ENCODE results near the gene SDC3.

- no peak for TF ChIP-seq POLR2A (IDR thresholded peaks at IDR 0.05; ENCODE audit: low read length)
- TF ChIP-seq GATA1 (IDR thresholded peaks at IDR 0.05; ENCODE audit: low read depth, low read length): no peak
These were observed 33.9 kb upstream of the SDC3 start for GRCh38 chr1:30942326-30942963.

Data from erythroblast (primary cell).